Peyer's patch (tissue), 4 donors: Measurements from ENCODE around the gene PRIMA1.

Experiments
- POLR2A ChIP-seq, 2 donors: fragments of 450-650 bp; IDR thresholded peaks; one replicate each; pipeline ENCODE4 v1.5.1; 2017; ENCODE audit warnings: antibody characterized with exemption in 2 of 2, mild to moderate bottlenecking in 2 of 2, moderate library complexity in 2 of 2
- TF ChIP-seq, protein P1 (sequence below), 6 experiments: fragments of 450-650 bp in 4 of 6; fragments of 200-600 bp in 2 of 6; sonication (generic) in 1 of 6; IDR thresholded peaks; one replicate each; pipeline ENCODE4 v1.5.1; 2017 to 2019; ENCODE audit warnings: antibody characterized with exemption in 6 of 6, mild to moderate bottlenecking in 3 of 6, moderate library complexity in 1 of 6

DNA sequence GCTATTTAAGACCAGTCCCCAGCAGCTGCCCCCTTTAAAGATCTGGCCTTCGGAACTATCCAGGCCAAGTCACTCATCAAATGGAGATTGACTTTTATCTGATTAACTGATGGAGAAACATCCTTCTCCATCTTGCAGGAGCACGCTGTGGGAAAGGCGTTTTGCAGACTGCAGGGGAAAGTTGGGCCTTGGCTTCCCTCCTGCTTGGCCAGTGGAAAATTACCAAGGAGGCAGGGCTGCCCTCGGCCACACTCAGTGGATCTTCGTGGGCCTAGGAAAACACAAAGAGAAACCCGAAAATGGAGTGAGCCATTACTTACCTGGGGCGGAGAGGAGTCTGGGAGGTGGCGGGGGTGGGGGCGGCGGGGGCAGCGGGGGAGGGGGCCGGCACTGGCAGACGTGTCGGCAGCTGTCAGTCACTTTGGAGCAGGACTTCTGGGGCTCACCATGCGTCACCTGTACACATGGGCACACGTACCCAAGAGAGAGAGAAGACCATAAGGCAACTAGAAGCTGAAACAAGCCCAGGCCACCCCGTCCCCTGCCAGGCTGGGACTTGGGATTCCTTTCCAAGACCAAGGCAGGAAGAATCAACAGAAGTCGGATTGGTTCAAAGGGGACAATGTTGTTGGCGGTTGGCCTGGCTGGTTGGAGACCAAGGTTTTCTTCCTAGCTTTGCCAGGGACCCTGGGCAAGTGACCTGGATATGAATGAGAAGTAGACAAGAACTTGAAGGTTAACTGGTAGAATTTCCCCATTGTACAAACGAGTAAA lies 9.2 kb downstream of the PRIMA1 start:
- TF ChIP-seq, protein P1, sequence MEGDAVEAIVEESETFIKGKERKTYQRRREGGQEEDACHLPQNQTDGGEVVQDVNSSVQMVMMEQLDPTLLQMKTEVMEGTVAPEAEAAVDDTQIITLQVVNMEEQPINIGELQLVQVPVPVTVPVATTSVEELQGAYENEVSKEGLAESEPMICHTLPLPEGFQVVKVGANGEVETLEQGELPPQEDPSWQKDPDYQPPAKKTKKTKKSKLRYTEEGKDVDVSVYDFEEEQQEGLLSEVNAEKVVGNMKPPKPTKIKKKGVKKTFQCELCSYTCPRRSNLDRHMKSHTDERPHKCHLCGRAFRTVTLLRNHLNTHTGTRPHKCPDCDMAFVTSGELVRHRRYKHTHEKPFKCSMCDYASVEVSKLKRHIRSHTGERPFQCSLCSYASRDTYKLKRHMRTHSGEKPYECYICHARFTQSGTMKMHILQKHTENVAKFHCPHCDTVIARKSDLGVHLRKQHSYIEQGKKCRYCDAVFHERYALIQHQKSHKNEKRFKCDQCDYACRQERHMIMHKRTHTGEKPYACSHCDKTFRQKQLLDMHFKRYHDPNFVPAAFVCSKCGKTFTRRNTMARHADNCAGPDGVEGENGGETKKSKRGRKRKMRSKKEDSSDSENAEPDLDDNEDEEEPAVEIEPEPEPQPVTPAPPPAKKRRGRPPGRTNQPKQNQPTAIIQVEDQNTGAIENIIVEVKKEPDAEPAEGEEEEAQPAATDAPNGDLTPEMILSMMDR (IDR thresholded peaks at IDR 0.05): no peak
- no peak for TF ChIP-seq POLR2A (IDR thresholded peaks at IDR 0.05)
